Calu3 (cell line): ENCODE data around the gene TNFRSF17. TPM values are rescaled to one million over a fixed set of nuclear protein-coding genes. Genes with fewer than 3 reads are reported as not detected.

Experiments used
- BruUV-seq: library from RNA; stranded (reverse); fragments of 400-500 nt; replicated peaks from 2 replicates; lab custom pipeline; 2021; lab: Mats Ljungman, UMichigan
- CTCF ChIA-PET: fragments of 300-600 bp; sonication (Branson Sonifier 250); formaldehyde crosslinking; loops from one replicate; lab custom pipeline; 2022; ENCODE audit warnings: antibody characterized with exemption; lab: Charles Lee
- DNase-seq: peaks from one replicate; pipeline ENCODE4 v3.0.0; 2022
- H3K27ac Mint-ChIP-seq: one replicate; pipeline ENCODE4 v1.8.0; 2022; ENCODE audit warnings: mixed read lengths; ENCODE audit not compliant: unreplicated experiment
- H3K27me3 Mint-ChIP-seq: one replicate; pipeline ENCODE4 v1.8.0; 2022; ENCODE audit warnings: mixed read lengths; ENCODE audit not compliant: unreplicated experiment
- H3K36me3 Mint-ChIP-seq: one replicate; pipeline ENCODE4 v1.8.0; 2022; ENCODE audit warnings: mild to moderate bottlenecking, moderate library complexity, mixed read lengths; ENCODE audit not compliant: insufficient read depth, unreplicated experiment
- H3K4me1 Mint-ChIP-seq: one replicate; pipeline ENCODE4 v1.8.0; 2022; ENCODE audit warnings: mild to moderate bottlenecking, low read depth, mixed read lengths; ENCODE audit not compliant: unreplicated experiment
- H3K4me3 Mint-ChIP-seq: one replicate; pipeline ENCODE4 v1.8.0; 2022; ENCODE audit warnings: mild to moderate bottlenecking, low read depth, moderate library complexity, mixed read lengths; ENCODE audit not compliant: unreplicated experiment
- H3K9me3 Mint-ChIP-seq: one replicate; pipeline ENCODE4 v1.8.0; 2022; ENCODE audit warnings: low read depth, mixed read lengths; ENCODE audit not compliant: unreplicated experiment
- CTCF ChIP-seq: fragments of 200-600 bp; IDR thresholded peaks from one replicate; pipeline ENCODE4 v1.8.0; 2022; ENCODE audit warnings: antibody characterized with exemption; ENCODE audit not compliant: unreplicated experiment
- intact Hi-C: fragments of 100-400 bp; cut with micrococcal nuclease; formaldehyde crosslinking; loops from one replicate; pipeline ENCODE4 v1.10.0; 2022; ENCODE audit not compliant: unreplicated experiment
- total RNA-seq: library from RNA; stranded (reverse); gene quantifications from 2 replicates; pipeline ENCODE4 v1.2.3, GENCODE V29; 2022

The TNFRSF17 gene
- total RNA-seq, 1 experiment from 2014 or later, result not detected

- DNase-seq, result no peak
- H3K36me3 Mint-ChIP-seq, result no peaks in the 10 kb centered on the region
- no peaks in the 10 kb centered on the region for H3K27me3 Mint-ChIP-seq
- no TSS peak for BruUV-seq
- H3K4me1 Mint-ChIP-seq, result peaks cover 3% of the 10 kb centered on the region
- no peak overlapping the region for H3K4me3 Mint-ChIP-seq
- no peaks in the 10 kb centered on the region for H3K9me3 Mint-ChIP-seq
- intact Hi-C loops, result no loop called here
- TF ChIP-seq CTCF, result no peak
- CTCF ChIA-PET, result no interaction called here
- peak overlapping the region; percentile 2 for H3K27ac Mint-ChIP-seq
Measured at GRCh38 chr16:12000032-12000431, 35.0 kb downstream of the TNFRSF17 start.

- no peak for DNase-seq
- CTCF ChIA-PET, result interaction anchor here (0.7 kb wide), 1 partner anchor 19 kb away, joined by 3 read pairs; no protein-coding TSS in a partner anchor
- Mint-ChIP-seq H3K4me1 (no peaks in the 10 kb centered on the region), H3K9me3 (no peaks in the 10 kb centered on the region), H3K27ac (no peak overlapping the region), H3K4me3 (no peak overlapping the region), H3K27me3 (no peaks in the 10 kb centered on the region), H3K36me3 (no peaks in the 10 kb centered on the region)
- intact Hi-C loops, result no loop called here
- BruUV-seq, result no TSS peak
- TF ChIP-seq CTCF, result no peak
Measured at GRCh38 chr16:12002447-12003006, 37.5 kb downstream of the TNFRSF17 start.

GRCh38 chr16:12006637-12007036 lies 41.6 kb downstream of the TNFRSF17 start:
- Mint-ChIP-seq H3K27ac (no peak overlapping the region), H3K4me3 (no peak overlapping the region), H3K27me3 (no peaks in the 10 kb centered on the region), H3K9me3 (no peaks in the 10 kb centered on the region), H3K4me1 (no peaks in the 10 kb centered on the region), H3K36me3 (no peaks in the 10 kb centered on the region)
- no peak for DNase-seq
- BruUV-seq, result no TSS peak
- intact Hi-C loops, result no loop called here
- no peak for TF ChIP-seq CTCF
- CTCF ChIA-PET, result interaction anchor here (0.6 kb wide), 1 partner anchor 52 kb away, joined by 4 read pairs; no protein-coding TSS in a partner anchor

GRCh38 chr16:12009462-12009861 lies 44.5 kb downstream of the TNFRSF17 start:
- no peak overlapping the region for H3K27ac Mint-ChIP-seq
- H3K4me3 Mint-ChIP-seq, result no peak overlapping the region
- no peak for TF ChIP-seq CTCF
- no peaks in the 10 kb centered on the region for H3K4me1 Mint-ChIP-seq
- intact Hi-C loops, result no loop called here
- BruUV-seq, result no TSS peak
- H3K27me3 Mint-ChIP-seq, result no peaks in the 10 kb centered on the region
- no peak for DNase-seq
- H3K9me3 Mint-ChIP-seq, result no peaks in the 10 kb centered on the region
- CTCF ChIA-PET, result no interaction called here
- no peaks in the 10 kb centered on the region for H3K36me3 Mint-ChIP-seq
